ENCODE results near the gene SLC7A8.

The SLC7A8 gene

GRCh38 chr14:23085458-23085857, 98.0 kb downstream of the SLC7A8 start (continued):
- TF ChIP-seq ZFP69B (tag by site-specific recombination; IDR thresholded peaks at IDR 0.05) = no peak
- TF ChIP-seq SALL2 (tag by site-specific recombination; IDR thresholded peaks at IDR 0.05; ENCODE audit: borderline replicate concordance) = no peak
- no peak for TF ChIP-seq ZNF776 (tag by site-specific recombination; IDR thresholded peaks at IDR 0.05; ENCODE audit: borderline replicate concordance)
- no peak for TF ChIP-seq ZNF24 (tag by site-specific recombination; IDR thresholded peaks at IDR 0.05)

- POLR2A ChIA-PET = interaction anchor here (1.0 to 1.3 kb wide), 3 partner anchors 9 to 15 kb away, joined by 3 to 7 read pairs (median 3); partner anchors contain the start of genes ACIN1 and C14orf119
- Histone ChIP-seq H3K4me3 (ENCODE audit: low read depth, low read length) (no peak overlapping the region), H3K36me3 (ENCODE audit: control insufficient read depth in 2 of 2, insufficient read depth in 1 of 2, low read length in 2 of 2) (peaks cover 67 to 88% of the 10 kb centered on the region in 2 experiments), H3K9me3 (ENCODE audit: control insufficient read depth, insufficient read depth, low read depth, low read length) (no peaks in the 10 kb centered on the region), H3K27ac (ENCODE audit: extremely low read depth, low read depth, low read length) (no peak overlapping the region), H3K4me1 (ENCODE audit: control insufficient read depth, insufficient read depth, low read length) (no peaks in the 10 kb centered on the region)
- CTCF ChIA-PET = interaction anchor here (0.7 to 4.3 kb wide), 4 partner anchors 10 to 94 kb away, joined by 3 to 44 read pairs (median 5); no protein-coding TSS in a partner anchor
- peak; percentile 100 for TF ChIP-seq ZNF513 (tag by site-specific recombination; IDR thresholded peaks at IDR 0.05)
- no peak for TF ChIP-seq ZNF155 (tag by site-specific recombination; IDR thresholded peaks at IDR 0.05)
These were observed 103.0 kb downstream of the SLC7A8 start for GRCh38 chr14:23080474-23080873.

GRCh38 chr14:23079716-23080115, 103.7 kb downstream of the SLC7A8 start:
- Histone ChIP-seq H3K27ac (ENCODE audit: extremely low read depth, low read depth, low read length) (no peak overlapping the region), H3K36me3 (ENCODE audit: control insufficient read depth in 2 of 2, insufficient read depth in 1 of 2, low read length in 2 of 2) (peaks cover 65 to 89% of the 10 kb centered on the region in 2 experiments), H3K9me3 (ENCODE audit: control insufficient read depth, insufficient read depth, low read depth, low read length) (no peaks in the 10 kb centered on the region), H3K4me1 (ENCODE audit: control insufficient read depth, insufficient read depth, low read length) (no peaks in the 10 kb centered on the region), H3K4me3 (ENCODE audit: low read depth, low read length) (no peak overlapping the region)
- POLR2A ChIA-PET = interaction anchor here (1.3 kb wide), 1 partner anchor 8 kb away, joined by 3 read pairs; no protein-coding TSS in a partner anchor
- CTCF ChIA-PET = interaction anchor here (4.3 kb wide), 1 partner anchor 11 kb away, joined by 44 read pairs; no protein-coding TSS in a partner anchor
- TF ChIP-seq RBAK (tag by site-specific recombination; IDR thresholded peaks at IDR 0.05) (no peak), ZNF157 (tag by site-specific recombination; IDR thresholded peaks at IDR 0.05) (no peak), ZNF398 (tag by site-specific recombination; IDR thresholded peaks at IDR 0.05) (no peak), ZFP3 (tag by site-specific recombination; IDR thresholded peaks at IDR 0.05; ENCODE audit: low read depth) (no peak), ZNF510 (tag by site-specific recombination; IDR thresholded peaks at IDR 0.05; ENCODE audit: insufficient replicate concordance) (no peak), ZNF488 (tag by site-specific recombination; IDR thresholded peaks at IDR 0.05) (no peak), ZNF791 (tag by site-specific recombination; IDR thresholded peaks at IDR 0.05) (no peak), FEZF1 (tag by site-specific recombination; IDR thresholded peaks at IDR 0.05) (no peak), ZNF747 (tag by site-specific recombination; IDR thresholded peaks at IDR 0.05) (no peak), ZNF571 (tag by site-specific recombination; IDR thresholded peaks at IDR 0.05) (no peak)

- H3K27ac ChIP-seq (ENCODE audit: extremely low read depth, low read depth, low read length) = no peak overlapping the region
- no peaks in the 10 kb centered on the region for H3K9me3 ChIP-seq (ENCODE audit: control insufficient read depth, insufficient read depth, low read depth, low read length)
- H3K4me1 ChIP-seq (ENCODE audit: control insufficient read depth, insufficient read depth, low read length) = no peaks in the 10 kb centered on the region
- POLR2A ChIA-PET = interaction anchor here (0.7 kb wide), 1 partner anchor 17 kb away, joined by 3 read pairs; the partner anchor contains the start of gene C14orf119
- H3K36me3 ChIP-seq (ENCODE audit: control insufficient read depth in 2 of 2, insufficient read depth in 1 of 2, low read length in 2 of 2) = peaks cover 60 to 89% of the 10 kb centered on the region in 2 experiments
- no peak overlapping the region for H3K4me3 ChIP-seq (ENCODE audit: low read depth, low read length)
- CTCF ChIA-PET = interaction anchor here (0.7 to 4.3 kb wide), 6 partner anchors 10 to 168 kb away, joined by 3 to 44 read pairs (median 14); partner anchors contain the start of genes ACIN1 and C14orf119
- TF ChIP-seq ATF2 (tag by site-specific recombination; IDR thresholded peaks at IDR 0.05; ENCODE audit: low read depth) (no peak), ZNF629 (tag by site-specific recombination; IDR thresholded peaks at IDR 0.05) (no peak), ZNF10 (tag by site-specific recombination; IDR thresholded peaks at IDR 0.05) (no peak), GLIS2 (tag by site-specific recombination; IDR thresholded peaks at IDR 0.05) (no peak), ZNF174 (tag by site-specific recombination; IDR thresholded peaks at IDR 0.05) (no peak), CTCF (tag by site-specific recombination; IDR thresholded peaks at IDR 0.05) (no peak), SETDB1 (IDR thresholded peaks at IDR 0.05; ENCODE audit: insufficient read length, low read length) (no peak)
These were observed 104.8 kb downstream of the SLC7A8 start for GRCh38 chr14:23078692-23079116.
